Activated CD8-positive, alpha-beta memory T cell treated with anti-CD3 and anti-CD28 coated beads, Interleukin-2, amount 50 U/mL, for 1 hour (primary cell): ENCODE results near the gene PLN.

Experiments
- DNase-seq: peaks from one replicate; pipeline ENCODE4 v3.0.0-alpha.2; 2020; ENCODE audit errors: extremely low read depth

The PLN gene

DNA sequence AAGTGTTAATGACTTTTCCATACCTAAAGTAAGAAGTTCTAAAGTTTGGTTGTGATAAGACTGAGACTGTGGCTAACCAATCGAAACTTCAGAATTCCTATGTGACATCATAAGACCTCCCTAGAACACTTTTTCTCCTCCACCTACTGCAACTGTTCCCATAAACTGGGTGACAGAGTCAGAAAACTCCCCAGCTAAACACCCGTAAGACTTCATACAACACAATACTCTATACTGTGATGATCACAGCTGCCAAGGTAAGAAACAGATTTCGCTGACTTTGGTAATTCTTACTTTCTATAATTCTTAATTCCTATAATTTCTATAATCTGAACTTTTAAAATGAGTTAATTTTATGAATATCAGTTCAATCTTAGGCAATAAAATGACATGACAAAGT, at the start of gene PLN:
PLN (plus strand) TSS at position 161 of the 400 bp plus-strand sequence. CDS start 10,626 bp downstream, outside the sequence.
- DNase-seq: no peak

DNA sequence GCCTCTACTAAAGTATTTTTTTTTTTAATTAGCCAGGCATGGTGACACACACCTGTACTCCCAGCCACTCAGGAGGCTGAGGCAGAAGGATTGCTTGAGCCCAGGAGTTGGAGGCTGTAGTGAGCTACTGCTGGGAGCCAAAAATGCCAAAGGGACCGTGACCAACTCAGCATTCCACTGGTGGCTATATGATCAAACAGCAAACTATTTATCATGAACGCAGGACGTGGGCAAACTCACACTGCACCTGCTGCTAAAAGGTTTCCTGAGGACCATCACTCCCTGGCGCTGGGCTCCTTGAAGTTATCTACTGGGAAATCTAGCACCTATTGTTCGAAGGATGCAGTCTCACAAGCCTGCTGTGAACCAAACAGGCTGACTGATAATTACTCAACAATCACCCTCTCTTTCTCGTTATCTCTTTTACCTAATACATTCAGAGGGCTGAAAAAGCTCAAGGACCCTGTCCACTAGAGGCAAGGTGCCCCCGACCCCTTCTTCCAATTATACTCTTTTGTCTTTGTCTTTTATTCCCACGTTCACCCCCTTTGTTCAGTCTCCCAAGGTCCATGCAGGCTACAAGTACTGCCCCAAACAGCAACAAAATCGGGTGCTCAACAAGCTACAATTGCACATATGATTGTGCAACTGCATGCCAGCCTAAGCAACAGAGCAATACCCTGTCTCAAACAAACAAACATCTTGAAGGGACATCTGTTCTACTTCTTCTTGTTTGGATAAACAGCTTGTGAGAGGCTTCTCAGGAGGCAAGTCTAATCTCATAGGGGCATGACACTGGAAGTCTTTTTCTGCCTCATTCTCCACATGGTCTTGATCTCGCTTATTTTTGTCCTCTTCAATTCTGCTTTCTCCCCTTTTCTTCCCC, 47.7 kb upstream of the PLN start:
- DNase-seq: no peak

DNA sequence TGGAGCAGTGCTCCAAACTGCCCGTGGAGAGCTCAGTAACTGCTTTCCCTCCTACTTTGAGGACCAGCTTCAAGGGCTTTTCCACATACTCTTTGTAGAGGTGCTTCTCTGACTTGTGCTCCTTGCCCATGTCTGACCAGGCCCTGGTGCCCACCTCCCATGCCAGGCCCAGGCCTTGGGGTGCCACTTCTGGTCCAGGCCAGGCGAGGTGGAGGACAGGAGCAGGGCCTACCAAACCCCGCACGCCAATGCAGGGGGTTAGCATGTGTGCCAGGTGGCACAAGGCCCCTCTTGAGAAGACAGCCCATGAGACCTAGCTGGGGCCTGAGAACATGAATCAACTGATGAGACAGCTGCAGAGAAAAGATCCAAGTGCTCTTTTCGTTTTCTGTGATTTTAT, 47.0 kb upstream of the PLN start:
- DNase-seq: no peak

DNA sequence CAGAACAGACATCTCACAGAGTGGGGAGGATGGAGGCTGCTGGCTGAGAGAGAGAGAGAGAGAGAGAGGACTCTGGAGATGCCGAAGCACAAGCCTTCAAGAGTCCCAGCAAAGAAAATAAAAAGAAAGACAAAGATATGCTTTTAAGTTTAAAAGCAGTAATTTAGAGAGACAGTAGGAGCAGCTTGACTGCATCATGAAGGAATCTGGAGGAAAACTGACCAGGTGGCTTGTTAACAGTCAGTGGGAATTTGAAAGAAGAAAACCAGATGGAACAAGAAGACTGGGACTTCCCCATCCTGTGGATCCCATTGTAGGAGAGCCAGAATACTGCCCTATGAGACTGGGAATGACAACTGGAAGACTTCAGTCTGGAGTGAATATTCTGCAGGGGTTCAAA, 46.3 kb upstream of the PLN start:
- DNase-seq: no peak

DNA sequence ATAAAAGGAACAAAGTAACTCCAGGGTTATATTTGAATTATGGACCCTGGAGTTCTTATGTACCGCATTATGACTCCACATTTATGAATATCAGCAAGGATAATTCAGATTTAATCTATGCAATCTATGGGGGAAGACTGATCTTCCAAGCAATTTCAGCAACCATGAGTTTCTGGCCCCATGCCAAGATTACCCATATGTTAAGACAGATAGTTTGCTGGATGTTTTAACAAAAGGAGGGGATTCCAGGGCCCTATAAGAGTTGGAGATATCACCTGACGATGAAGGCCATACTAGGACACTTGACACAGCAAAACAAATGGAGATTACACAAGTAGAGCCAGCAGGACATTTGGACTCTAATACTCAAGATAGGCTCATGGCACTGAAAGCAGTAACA, 45.9 kb upstream of the PLN start:
- no peak for DNase-seq

DNA sequence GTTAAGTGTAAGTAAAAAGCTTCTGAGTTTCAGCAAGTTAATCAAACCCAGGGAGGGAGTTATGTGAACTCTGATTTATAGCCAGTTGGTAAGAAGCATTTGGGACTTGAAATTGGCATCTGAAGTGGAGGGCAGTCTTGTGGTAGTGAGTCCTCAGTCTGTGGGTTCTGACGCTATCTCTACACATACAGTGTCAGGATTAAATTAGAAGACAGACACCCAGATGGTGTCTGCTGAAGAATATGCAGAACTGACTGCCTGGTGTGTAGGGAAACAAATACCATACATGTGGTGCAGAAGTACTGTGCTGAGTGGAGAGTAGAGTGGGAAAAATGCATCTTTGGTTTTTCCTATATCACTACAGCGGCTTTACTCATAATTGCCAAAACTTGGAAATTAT, 43.5 kb upstream of the PLN start:
- DNase-seq: no peak

DNA sequence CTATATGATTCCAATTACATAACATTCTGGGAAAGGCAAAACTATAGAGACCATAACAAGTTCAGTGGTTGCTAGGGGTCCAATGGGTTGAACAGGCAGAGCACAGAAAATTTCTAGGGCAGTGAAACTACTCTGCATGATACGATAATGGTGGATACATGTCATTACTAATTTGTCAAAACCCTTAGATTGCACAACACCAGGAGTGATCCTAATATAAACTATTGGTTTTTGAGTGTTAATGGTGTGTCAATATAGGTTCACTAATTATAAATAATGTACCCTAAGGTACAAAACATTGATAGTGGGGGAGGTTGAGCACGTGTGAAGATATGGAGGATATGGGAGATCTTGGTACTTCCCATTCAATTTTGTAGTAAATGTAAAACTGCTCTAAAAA, 42.4 kb upstream of the PLN start:
- DNase-seq: no peak

DNA sequence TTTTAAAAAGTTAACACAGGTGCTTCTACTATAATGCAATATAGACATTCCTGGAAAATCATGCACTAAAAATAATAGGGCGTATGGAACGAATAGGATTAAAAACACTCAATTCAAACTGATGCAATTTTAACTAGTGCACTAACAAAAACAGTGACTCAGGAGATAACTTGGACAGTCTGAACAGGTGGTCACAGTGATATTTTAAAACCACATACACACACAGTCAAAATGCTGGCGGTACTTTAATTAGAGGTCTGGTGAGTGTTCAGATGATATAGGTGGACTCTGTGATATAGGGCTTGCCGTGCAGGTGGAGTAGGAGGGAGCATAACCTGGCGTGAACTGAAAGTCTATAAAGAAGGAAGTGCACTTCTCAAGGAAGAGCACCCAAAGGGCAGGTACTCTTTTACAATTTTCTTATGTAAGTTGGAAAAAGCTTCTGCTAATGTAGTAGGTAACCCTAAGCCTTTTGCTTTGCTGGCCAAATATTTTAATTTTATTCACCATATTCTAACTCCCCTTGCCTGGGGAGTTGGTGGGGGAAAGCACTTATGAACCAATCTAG, 41.9 kb upstream of the PLN start:
- DNase-seq: no peak

DNA sequence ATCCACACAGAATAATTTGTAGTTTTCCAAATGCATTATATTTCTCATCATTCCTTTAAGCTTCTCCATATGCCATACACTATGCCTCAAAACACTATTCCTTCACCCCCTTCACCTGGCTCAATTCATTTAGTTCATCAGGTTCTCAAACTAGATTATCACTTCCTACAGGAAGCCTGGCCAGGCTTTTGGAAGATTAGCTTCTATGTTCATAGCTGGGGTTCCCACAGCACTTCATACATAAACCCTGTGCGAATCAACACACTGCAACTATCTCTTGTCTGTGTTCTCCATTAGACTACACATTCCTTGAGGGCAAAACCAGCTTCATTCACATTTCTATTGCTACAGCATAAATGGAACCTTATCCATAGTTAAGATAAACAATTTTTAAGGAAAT, 40.5 kb upstream of the PLN start:
- no peak for DNase-seq

DNA sequence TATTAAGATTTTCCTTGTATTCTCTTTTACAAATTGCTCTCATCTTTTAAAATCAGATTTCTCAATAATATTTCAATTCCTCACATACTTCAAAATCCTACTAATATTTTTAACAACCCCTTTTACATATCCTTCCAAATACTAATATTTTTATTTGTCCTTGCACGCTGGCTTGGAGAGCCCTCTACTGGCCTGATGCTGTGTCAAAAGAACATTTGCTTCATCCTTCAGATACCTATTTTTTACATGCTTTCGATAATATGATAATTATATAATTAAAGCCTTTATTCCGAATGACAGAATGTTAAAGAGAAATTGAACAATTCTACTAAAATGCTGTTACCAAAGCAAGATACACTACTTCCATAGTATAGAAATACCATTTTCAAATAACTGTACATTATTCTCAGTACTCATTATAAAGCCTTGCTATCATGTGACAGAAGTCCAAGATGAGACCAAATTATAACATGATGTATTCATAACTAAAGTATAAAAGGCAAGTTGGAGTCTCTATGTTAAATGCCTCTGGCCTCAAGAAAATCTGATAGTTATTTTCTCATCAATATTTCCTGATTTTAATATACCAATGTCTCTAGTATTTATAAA, 39.0 kb upstream of the PLN start:
- no peak for DNase-seq

DNA sequence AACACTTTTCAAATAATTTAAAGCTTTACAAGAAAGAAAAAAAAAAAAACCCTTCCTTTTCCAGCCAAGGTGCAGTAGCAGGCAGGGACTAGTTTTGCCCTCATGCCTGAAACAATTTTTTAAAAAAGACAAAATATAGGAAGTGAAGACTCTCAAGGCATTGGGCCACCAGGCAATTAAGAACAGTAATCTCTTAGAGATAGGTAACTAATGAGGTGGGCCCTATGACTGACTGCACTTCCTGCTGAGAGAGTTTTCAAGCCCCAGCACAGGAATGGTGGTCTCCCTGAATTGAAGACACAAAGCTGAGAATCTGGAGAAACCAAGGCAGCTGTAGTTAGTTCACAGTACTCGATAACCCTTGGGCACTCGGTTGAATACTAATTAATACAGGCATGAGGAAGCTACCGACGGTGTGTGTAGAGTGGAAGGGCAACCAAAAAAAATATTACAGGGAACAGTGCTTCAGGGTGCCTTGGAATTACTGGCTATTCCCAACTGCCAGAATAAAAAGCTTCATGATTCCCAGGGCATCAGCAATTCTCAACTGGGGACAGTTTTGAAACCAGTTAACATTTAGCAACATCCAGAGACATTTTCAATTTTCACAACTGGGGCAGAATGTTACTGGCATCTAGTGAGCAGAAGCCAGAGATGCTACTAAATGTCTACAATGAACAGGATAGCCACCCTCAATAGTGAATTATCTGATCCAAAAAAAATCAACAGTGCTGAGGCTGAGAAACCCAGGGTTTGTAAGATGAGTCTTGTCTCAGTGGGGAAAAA, 36.0 kb upstream of the PLN start:
- no peak for DNase-seq

DNA sequence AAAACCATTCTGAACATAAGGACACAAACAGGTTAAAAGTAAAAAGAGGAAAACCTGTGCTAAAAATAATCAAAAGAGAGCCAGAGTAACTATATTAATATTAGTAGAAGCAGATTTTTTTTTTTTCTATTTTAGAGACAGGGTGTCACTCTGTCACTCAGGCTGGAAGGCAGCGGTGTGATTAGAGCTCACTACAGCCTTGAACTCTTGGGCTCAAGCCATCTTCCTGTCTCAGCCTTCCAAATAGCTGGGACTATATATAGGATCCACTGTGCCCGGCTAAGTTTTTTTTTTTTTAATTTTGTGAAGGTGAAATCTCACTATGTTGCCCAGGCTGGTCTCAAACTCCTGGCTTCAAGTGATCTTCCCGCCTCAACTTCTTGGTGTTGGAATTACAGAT, 33.4 kb upstream of the PLN start:
- DNase-seq: no peak

DNA sequence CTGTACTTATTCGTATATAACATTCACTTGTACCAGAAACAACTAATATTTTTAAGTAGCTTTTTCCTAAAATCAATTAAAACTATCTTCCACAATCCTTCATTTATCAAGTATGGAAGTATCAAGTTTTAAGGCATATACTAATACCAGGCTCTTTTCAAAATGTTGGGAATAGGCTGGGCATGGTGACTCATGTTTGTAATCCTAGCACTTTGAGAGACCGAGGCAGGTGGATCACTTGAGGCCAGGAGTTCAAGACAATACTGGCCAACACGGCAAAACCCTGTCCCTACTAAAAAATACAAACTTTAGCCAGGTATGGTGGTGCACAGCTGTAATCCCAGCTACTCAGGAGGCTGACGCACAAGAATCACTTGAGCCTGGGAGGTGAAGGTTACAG, 25.7 kb upstream of the PLN start:
- DNase-seq: no peak

DNA sequence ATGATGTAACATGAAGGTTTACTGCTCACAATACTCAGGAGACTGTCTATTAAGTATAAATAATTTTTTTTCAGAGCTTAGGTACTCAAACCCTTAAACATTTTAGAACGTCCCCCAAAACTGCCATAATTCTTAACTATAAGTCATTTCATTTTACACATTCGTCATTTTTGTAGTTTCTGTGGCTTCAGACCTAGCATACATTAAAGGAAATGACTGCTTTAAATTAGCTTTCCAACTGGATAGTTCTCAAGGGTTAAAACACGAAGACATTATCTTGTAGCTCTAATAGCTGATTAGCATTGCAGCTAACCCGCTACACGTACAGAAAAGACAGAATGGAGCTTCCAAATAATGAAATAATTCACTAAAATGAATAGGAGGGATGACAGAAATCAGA, 24.9 kb upstream of the PLN start:
- DNase-seq: no peak

DNA sequence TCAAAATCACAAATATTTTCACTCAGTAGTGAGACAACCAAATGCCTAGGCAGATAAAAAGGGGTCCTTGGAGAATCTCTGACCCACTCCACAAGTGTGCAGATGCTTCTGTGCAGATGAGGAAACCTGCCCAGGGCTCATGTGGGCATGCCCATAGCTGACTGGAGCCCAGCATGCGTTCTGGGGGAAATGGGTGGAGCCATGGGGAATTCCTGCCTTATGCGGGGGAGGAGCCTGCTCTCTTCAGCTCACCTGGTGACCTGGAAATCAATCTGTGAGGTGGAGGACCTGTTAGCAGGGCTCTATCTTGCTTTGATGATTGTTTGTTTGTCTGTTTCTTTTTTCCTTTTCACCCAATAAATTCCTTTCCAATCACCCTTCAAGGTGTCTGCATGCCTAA, 23.4 kb upstream of the PLN start:
- DNase-seq: no peak

DNA sequence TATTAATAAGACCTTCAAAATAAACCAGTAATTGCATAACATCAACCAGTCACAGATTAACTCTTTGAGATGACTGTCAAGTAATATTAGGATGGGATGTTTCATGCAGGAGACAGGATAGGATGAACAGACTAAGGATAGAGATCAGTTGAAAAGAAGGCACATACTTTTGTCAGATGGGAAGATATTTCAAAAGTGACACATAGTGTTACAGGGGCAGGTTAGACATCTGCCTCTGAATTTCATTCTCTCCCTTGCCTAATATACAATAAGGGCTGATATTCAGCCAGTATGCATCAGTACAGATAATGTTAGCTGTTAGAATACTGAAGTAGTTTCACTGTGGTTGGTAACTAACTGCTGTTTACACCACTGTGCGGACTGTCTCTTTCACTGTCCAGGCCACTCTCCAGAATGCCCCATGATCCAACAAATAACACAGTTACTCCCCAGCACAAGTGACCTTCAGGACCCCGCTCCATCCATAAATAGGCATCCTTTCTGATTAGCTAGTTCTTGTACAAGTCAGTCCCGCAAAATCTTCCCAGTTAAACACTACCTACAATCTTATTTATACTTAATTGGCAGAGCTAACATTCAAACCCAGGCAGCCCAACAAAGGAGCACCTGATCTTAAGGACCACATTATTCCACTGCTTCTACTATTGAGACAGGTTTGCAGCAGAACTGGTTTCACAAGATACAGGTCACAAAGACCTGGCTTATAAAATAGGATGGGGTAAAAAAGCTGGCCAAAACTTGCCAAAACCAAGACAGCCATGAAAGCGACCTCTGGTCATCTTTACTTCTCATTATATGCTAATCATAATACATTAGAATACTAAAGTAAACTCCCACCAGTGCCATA, 21.9 kb upstream of the PLN start:
- no peak for DNase-seq

DNA sequence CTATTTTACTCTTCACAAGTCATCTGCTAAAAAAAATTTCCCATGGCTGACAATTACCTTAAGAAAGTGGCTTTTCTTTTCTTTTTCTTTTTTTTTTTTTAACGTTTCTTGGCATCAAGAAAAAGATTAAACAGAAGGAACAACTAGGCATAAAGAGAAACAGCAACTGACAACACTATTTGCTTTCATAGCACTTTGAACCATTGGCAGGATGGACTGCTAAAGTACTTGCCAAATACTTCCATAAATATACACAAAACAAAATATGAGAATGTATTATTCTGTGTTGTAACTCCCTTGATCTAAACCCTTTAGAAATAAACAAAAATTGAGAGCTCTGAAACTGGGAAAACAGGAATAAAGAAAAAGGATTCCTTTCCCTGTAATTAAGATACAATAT, 20.0 kb upstream of the PLN start:
- DNase-seq: no peak

DNA sequence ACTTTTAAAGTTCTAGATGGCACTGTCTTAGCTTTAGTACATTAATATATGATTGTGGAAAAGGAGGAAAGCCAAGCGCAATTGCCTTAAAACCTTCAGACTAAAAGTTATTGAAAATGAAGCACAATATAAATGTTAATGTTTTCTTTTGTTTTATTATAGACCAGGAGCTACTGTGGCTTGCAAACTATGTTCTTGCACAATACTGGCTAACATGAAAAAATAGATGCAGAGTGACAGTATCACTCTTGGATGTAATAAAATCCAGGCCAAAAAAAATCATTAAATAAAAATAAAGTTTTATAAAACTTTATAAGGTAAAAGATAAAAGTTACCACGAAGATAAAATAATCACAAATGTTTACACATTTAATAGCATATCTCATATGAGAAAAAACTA, 18.3 kb upstream of the PLN start:
- DNase-seq: no peak

DNA sequence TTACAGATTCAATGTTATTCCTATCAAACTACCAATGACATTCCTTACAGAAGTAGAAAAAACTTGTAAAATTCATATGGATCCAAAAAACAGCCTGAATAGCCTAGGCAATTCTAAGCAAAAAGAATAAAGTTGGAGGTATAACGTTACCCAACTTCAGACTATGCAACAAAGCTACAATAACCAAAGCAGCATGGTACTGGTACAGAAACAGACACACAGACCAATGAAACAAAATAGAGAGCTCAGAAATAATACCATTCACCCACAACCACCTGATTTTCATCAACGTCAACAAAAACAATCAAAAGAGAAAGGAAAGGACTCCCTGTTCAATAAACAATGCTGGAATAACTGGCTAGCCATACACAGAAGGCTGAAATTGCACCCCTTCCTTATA, 17.2 kb upstream of the PLN start:
- DNase-seq: no peak

DNA sequence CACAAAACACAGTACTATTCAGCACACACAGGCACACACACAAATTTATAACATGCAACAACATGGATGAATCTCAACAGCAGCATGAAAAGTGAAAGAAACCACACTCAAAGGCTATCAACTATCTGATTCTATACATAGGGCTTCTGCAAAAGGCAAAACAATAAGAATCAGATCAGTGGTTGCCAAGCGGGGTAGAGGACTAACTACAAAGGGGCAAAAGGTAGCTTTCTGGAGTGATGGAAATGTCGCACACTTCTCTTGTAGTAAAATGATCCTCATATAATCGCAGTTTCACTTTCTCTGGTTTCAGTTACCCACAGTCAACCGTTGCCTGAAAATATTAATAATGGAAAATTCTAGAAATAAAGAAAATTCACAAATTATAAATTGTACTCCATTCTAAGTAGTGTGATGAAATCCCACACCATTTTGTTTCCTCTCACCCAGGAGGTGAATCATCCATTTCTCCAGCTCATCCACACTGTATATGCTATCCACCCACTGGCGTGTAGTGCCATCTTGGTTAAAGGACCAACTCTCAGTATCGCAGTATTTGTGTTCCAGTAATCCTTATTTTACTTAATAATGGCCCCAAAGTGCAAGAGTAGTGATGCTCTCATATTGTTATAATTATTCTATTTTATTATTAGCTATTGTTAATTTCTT, 12.8 kb upstream of the PLN start:
- DNase-seq: no peak

DNA sequence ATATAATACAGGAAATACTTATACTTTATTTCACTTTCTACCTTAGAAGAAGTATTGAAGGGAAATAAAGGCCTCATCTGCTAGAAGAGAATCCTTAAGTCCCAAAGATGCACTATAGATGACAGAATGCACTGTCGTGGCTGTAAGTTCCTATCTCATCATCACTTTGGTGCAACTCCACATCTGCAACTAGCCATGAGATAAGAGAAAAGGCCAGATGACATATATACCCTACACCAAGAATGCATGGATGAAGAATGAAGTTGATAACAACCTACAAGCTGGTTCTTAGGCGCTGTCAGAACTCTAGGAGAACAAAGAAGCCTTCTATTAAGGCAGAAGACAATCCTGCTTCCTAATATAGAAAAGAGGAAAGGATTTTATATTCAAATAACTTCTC, 11.6 kb upstream of the PLN start:
- no peak for DNase-seq
